ENCODE measurements around the gene SFMBT2.
"Not testable (repeated sequence)": the region's sequence is repeated elsewhere in the genome, so short reads cannot be mapped to it uniquely, and the experiment has no call there.

DNA sequence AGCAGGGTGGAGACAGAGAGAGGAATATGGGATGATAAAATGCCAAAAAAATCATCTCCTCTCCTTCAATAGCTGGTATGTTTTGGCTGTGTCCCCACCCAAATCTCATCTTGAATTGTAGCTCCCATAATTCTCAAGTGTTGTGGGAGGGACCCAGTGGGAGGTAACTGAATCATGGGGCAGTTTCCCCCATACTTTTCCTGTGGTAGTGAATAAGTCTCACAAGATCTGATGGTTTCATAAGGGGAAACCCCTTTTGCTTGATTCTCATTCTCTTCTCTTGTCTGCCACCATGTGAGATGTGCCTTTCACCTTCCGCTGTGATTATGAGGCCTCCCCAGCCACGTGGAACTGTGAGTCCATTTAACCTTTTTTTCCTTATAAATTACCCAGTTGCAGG is 226.7 kb downstream of the SFMBT2 start:
- TF ChIP-seq POLR2AphosphoS5 (IDR thresholded peaks at IDR 0.05; ENCODE audit: low read depth, low read length); TAF1 (IDR thresholded peaks at IDR 0.05; ENCODE audit: borderline replicate concordance, low read depth, low read length): not testable (repeated sequence)

Measured in GM12892 (cell line).